CD4-positive, alpha-beta T cell treated with Interleukin-12 subunit alpha and Interleukin-12 subunit beta, for 1 hour (primary cell): ENCODE results near the gene BANF2.

Experiments
- DNase-seq: peaks from one replicate; pipeline ENCODE4 v3.0.0-alpha.2; 2020

The BANF2 gene

GRCh38 chr20:17735959-17736621 lies 36.3 kb downstream of the BANF2 start:
- DNase-seq, result no peak

GRCh38 chr20:17738154-17738553 lies 38.4 kb downstream of the BANF2 start:
- no peak for DNase-seq

- no peak for DNase-seq
Observed at GRCh38 chr20:17741220-17741619, 41.5 kb downstream of the BANF2 start.

- DNase-seq, result no peak
Observed at GRCh38 chr20:17742731-17743130, 43.0 kb downstream of the BANF2 start.

GRCh38 chr20:17743677-17744076 lies 43.9 kb downstream of the BANF2 start:
- no peak for DNase-seq

- DNase-seq, result no peak
Observed at GRCh38 chr20:17747431-17747846, 47.7 kb downstream of the BANF2 start.

- no peak for DNase-seq
Observed at GRCh38 chr20:17748279-17748678, 48.5 kb downstream of the BANF2 start.

- no peak for DNase-seq
Observed at GRCh38 chr20:17749626-17749977, 49.8 kb downstream of the BANF2 start.

- no peak for DNase-seq
Observed at GRCh38 chr20:17749978-17750721, 50.4 kb downstream of the BANF2 start.

GRCh38 chr20:17750722-17751045 lies 50.9 kb downstream of the BANF2 start:
- DNase-seq, result no peak

GRCh38 chr20:17751640-17752039 lies 51.9 kb downstream of the BANF2 start:
- no peak for DNase-seq

- no peak for DNase-seq
Observed at GRCh38 chr20:17752459-17752858, 52.7 kb downstream of the BANF2 start.

- DNase-seq, result no peak
Observed at GRCh38 chr20:17753516-17753915, 53.8 kb downstream of the BANF2 start.

GRCh38 chr20:17756529-17756928 lies 56.8 kb downstream of the BANF2 start:
- no peak for DNase-seq

GRCh38 chr20:17757496-17757895 lies 57.7 kb downstream of the BANF2 start:
- DNase-seq, result no peak

GRCh38 chr20:17758010-17758409 lies 58.2 kb downstream of the BANF2 start:
- DNase-seq, result no peak

GRCh38 chr20:17758512-17758911 lies 58.7 kb downstream of the BANF2 start:
- no peak for DNase-seq

- no peak for DNase-seq
Observed at GRCh38 chr20:17759449-17759848, 59.7 kb downstream of the BANF2 start.

GRCh38 chr20:17761604-17762003 lies 61.8 kb downstream of the BANF2 start:
- DNase-seq, result no peak

GRCh38 chr20:17762243-17762872 lies 62.6 kb downstream of the BANF2 start:
- no peak for DNase-seq

GRCh38 chr20:17762873-17763557 lies 63.2 kb downstream of the BANF2 start:
- DNase-seq, result no peak

- DNase-seq, result no peak
Observed at GRCh38 chr20:17765017-17765416, 65.3 kb downstream of the BANF2 start.

GRCh38 chr20:17765584-17765983 lies 65.8 kb downstream of the BANF2 start:
- no peak for DNase-seq

- no peak for DNase-seq
Observed at GRCh38 chr20:17766226-17766625, 66.5 kb downstream of the BANF2 start.
